NOMO-1 treated with dmso at 0.1 percent for 144 hours (cell line): ENCODE results near the gene MGAT4B.

ENCODE experiments used
- DNase-seq: peaks from one replicate; lab custom pipeline; 2025; ENCODE audit not compliant: unreplicated experiment; lab: John Stamatoyannopoulos, UW

Gene MGAT4B

DNA sequence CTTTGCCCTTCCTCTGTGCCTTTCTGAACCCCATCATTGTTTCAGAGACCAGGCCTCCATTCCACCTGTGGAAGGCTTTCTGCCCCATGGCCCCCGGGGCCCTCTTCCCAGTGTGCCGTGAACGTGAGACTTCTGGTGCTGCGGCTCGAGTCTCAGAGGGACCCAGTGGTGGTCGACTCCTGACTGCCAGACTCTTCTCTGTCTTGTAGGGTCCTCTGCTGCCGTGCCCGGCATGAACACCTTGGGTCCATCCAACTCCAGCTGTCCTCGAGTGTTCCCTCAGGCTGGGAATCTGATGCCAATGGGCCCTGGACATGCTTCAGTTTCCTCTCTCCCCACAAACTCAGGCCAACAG, 33.0 kb downstream of the MGAT4B start:
- DNase-seq = no peak

DNA sequence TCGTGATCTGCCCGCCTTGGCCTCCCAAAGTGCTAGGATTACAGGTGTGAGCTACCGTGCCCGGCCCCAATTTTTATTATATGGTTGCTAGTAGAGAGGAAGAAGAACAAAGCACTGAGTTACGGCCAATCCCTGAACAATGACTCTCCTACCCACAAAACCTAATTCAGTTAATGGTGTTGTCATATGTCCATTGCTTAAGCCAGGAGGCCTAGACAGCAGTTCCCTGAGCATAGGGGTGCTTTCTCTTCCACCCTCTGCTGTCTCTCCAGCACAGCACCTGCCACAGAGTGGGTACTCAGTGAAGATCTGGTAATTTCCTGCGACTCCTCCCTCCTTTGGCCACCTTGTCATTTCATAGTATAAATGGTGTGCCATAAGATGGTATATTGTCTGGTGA, 34.3 kb downstream of the MGAT4B start:
- peak; percentile 78 for DNase-seq

- no peak for DNase-seq
Measured at GRCh38 chr5:179771311-179771895, 35.3 kb downstream of the MGAT4B start.

- DNase-seq = no peak
Measured at GRCh38 chr5:179769796-179770195, 36.9 kb downstream of the MGAT4B start.

- DNase-seq = no peak
Measured at GRCh38 chr5:179769271-179769670, 37.4 kb downstream of the MGAT4B start.

DNA sequence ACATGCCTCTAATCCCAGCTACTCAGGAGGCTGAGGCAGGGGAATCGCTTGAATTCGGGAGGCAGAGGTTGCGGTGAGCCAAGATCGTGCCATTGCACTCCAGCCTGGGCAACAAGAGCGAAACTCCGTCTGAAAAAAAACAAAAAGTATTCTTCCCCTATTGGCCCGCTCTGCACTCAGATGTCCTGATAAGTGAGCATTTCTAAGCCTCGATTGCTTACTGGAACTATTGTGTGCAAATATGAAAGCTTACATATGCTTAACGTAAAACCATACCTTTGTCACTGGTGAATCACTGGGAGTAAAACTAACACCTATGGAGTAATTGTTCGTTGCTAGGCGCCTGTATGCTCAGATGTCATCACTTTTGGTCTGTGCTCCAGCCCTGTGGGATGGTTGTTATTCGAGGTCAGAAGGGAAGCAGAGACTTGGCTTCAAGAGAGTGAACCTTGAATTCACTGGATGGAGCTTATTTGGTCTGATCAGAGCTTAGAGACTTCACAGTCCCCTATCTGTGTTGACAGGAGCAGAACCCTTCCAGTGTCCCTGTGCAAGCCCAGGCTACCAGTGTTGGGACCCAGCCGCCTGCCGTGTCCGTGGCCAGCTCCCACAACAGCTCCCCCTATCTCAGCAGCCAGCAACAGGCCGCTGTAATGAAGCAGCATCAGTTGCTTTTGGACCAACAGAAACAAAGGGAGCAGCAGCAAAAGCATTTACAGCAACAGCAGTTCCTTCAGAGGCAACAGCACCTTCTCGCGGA, 38.2 kb downstream of the MGAT4B start:
- no peak for DNase-seq

GRCh38 chr5:179767496-179768100, 39.1 kb downstream of the MGAT4B start:
- peak; percentile 38 for DNase-seq

- no peak for DNase-seq
Measured at GRCh38 chr5:179766726-179767455, 39.8 kb downstream of the MGAT4B start.

- no peak for DNase-seq
Measured at GRCh38 chr5:179766021-179766725, 40.5 kb downstream of the MGAT4B start.

DNA sequence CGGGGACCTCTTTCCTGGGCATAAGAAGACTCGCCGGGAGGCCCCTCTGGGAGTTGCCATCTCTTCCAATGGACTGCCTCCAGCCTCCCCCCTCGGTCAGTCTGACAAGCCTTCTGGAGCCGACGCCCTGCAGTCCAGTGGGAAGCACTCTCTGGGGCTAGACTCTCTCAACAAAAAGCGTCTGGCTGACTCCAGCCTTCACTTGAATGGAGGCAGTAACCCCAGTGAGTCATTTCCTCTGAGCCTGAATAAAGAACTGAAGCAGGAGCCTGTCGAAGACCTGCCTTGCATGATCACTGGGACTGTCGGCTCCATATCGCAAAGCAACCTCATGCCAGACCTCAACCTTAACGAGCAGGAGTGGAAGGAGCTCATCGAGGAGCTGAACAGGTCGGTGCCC, 41.3 kb downstream of the MGAT4B start:
- peak; percentile 40 for DNase-seq

GRCh38 chr5:179764056-179764455, 42.6 kb downstream of the MGAT4B start:
- DNase-seq = no peak

DNA sequence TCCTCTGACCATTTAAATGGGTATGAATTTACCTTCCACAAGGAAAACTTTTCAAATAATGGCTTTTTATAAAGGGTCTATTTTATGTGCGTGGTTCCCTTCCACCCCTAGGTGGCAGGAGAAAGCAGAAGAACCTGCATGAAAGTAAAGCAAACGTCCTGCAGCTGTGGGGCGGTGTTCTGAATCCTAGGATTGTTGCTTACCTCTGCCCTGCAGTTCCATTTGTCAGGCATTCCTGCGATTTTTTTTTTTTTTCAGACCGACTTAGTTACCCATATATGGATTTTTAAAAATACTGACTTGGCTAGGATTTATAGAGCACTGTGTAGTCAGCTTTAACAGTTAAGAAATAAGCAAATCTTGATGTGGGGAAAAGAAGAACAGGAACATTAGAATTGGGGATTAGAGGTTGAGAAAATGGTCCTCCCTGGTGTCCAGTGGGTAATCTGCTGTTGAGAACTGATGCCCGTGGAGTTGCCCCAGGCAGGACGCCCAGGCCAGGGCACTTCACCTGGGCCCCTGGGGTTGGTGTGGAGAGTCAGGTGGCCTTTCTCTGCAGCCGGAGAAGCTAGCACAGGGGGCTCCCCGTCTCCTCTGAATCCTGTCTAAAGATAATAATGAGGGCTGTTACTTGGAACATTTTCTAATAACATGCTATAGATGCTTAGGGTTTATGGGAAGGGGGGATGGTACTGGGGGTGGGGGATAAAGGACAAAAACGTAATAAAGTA, 43.3 kb downstream of the MGAT4B start:
- DNase-seq = no peak

DNA sequence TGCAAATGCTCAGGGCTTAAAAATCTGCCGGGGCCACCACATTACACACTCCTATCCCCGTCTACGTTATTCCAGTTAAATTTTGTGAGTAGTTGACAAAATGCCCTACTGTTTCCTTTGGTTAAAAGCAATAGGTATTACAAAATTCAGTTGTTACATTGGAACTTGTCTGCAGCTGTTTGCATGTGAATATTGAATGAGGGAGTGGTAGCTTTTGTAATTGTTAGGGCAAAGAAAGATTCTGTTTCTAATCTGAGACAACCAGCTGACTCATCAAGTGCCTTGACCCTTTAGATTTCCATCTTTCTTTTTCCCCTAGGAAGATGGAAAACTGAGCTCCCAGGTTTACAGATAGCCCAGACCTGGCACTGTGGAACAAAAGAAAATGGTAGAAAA, 43.9 kb downstream of the MGAT4B start:
- no peak for DNase-seq

DNA sequence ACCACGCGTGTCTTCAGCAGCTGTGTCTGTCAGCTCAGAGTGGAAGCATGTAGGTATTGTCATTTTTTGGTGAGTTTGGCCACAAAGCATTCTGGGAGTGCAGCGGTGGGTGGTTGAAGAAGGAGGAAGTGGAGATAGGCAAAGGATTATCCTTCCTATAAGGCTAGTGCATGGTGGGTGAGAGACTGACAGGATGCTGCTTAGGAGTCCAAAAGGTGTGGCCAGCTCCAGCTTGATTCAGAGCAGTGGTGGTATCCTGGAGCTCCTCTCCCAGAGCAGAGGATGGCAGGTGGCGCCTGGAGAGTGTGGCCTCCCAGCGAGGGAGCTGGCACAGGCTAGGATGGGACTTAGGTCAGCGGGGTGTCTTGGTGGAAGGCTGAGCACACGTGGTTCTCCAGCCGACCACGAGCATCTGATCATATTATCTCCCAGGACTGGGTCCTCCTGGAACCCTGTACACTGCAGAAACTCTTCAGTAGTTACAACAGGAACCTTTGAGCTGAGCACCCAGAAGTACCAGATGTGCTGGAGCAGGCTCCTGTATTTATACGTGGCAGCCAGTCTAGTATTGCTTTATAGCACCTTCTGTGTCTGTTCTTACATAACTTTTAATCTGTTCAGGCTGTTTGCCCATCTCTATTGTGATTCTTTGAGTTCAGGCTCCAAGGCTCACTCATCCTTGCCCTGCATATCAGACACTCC, 44.4 kb downstream of the MGAT4B start:
- DNase-seq = peak; percentile 33

- DNase-seq = no peak
Measured at GRCh38 chr5:179759581-179760551, 46.8 kb downstream of the MGAT4B start.

DNA sequence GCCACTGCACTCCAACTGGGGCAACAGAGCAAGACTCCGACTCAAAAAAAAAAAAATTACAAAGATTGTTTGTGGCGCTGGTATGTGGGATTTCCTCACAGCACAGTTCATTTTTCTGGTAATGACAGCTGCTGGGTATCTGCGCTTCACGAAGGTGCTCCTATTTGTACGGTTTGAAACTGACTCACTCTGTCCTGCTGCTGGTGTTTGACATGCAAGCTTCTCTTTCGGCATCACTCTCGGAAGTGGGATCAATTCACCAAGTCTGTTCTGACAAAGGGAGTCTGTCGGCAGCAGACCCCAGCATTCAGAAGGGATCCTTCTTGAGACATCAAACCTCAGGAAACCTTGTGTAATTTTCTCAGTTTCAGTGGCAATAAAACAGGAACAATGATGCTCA, 47.7 kb downstream of the MGAT4B start:
- DNase-seq = peak; percentile 79

GRCh38 chr5:179755022-179755421, 51.6 kb downstream of the MGAT4B start:
- DNase-seq = no peak

- no peak for DNase-seq
Measured at GRCh38 chr5:179753971-179754370, 52.7 kb downstream of the MGAT4B start.
